Stimulated activated CD8-positive, alpha-beta memory T cell treated with anti-CD3 and anti-CD28 coated beads, Interleukin-4, amount 100 ng/mL, for 48 hours (primary cell): ENCODE measurements around the gene FHIT.

Source experiments
- DNase-seq: peaks from one replicate; pipeline ENCODE4 v3.0.0-alpha.2; 2020

Gene FHIT

GRCh38 chr3:60065227-60065868, 1185.9 kb downstream of the FHIT start:
- DNase-seq = no peak

DNA sequence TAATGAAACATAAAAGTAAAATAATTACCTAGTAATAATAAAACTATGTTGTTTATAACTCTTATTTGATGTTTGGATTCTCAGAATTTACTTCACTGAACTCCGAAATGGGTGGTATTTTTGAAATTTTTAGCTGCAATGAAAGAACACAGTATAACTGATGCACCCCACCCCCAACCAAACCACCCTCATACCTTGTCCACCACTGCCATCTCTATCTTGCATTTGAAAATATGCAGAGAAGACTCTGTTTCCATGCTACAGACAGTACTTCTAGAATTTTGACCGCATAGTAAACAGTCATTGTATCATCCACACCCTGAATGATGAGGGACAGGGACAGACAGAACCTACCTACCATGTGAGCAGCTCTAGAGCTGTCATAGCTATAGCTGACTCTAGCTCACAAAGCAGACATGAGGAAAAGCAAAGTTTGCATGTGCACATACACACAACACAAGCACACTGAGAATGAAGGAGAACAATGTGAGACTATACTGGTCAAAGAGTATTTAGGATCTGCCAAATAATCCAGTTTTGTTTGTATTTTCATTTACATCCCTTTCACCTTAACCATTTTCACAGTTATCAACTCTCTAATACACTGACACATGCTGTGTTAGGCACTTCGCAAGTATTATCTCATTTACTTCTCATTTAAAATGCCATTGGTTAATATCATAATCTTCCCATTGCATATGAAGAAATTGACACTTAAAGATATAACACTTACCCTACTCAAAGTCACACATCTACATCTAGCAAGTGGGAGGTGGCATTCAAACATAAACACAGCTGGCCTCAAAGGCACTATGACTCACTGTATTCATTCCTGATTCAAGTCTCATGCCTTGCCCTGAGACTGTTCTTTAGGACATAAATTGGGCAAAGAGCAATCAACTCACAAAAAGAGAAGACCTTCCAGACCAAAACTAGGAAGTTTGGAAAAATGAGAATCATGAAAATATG, 1186.8 kb downstream of the FHIT start:
- DNase-seq = no peak

DNA sequence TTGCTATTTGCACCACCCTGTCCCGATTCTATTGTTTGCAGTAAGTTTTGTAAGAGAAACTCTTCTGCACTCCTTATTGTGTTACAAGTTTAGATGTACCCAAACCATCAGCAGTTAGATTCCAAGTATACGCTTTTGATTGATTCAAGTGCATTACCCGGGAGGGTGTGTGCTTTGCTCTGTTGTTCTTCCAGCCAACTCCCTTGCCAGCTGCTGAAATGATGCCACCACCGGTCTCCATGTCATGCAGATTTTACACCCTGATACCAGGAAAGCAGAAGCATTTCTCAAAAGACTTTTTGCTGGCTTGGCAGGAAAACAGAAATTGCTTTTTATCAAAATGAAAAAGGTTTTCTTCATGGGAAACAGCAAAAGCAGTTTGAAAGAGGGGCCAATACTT, 1194.8 kb downstream of the FHIT start:
- no peak for DNase-seq

- no peak for DNase-seq
Observed at GRCh38 chr3:60055765-60056164, 1195.5 kb downstream of the FHIT start.

GRCh38 chr3:60053526-60054265, 1197.6 kb downstream of the FHIT start:
- DNase-seq = peak; percentile 67

DNA sequence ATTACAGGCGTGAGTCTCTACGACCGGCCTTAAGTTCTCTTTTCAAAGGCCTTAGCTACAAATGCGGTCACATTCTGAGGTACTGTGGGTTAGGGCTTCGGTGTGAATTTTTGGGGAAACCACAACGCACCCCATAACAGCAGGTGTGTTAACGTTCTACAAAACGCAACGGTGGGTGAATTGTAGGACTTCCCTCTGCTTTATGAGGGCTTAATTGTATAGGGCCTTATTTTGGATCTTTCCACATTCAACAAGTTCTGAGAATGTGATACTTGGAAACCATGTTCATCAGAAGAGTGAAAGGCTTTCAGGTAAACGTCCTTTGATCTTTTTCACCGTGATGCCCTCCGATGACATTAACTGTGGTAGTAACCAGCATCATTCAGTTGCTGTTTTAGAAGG, 1202.8 kb downstream of the FHIT start:
- peak; percentile 54 for DNase-seq

GRCh38 chr3:60047426-60048200, 1203.6 kb downstream of the FHIT start:
- DNase-seq = no peak

GRCh38 chr3:60046210-60046609, 1205.0 kb downstream of the FHIT start:
- DNase-seq = no peak

- no peak for DNase-seq
Observed at GRCh38 chr3:60045686-60046085, 1205.6 kb downstream of the FHIT start.

DNA sequence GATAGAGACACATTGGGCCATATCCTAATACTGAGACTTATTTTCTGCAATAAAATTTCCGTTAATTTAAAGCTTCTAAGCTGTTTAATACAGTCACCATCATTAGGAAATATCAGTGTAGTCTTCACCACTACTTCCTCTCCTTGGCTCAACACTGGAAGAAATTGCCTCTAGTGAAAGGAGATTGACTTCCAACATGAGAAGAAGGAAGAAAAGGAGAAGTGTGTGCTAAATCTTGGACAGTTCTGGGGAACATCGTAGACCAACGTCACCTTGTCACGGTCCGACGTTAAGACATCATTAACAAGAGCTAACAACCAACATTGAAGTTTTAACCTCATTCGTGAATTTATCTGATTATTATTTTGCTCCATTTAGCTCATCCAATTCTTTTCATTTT, 1214.4 kb downstream of the FHIT start:
- no peak for DNase-seq

DNA sequence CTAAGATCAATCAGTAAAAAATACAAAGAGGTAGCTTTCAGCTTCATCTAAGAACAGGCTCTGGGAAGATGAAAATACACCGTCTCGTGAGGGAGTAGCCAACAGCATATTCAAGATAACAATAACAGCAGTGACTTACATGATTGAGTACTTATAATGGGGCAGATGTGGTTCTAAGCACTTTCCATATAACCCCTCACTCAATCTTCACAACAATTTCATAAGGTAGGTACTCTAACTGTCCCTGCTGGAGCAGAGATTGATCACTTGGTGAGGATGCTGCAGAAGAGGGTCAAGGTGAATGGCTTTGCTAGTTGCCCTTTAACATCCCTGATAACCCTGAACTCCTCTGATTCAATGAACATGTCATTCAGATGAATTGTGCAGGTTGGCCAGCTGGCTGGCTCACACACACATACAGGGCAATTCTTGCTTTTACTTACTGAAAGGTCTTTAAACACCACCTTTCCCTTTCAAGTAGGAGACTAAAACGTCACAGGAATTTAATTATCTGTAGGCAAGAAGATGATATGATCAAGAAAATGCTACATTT, 1217.3 kb downstream of the FHIT start:
- no peak for DNase-seq

GRCh38 chr3:60030982-60031381, 1220.3 kb downstream of the FHIT start:
- DNase-seq = no peak

- no peak for DNase-seq
Observed at GRCh38 chr3:60028233-60028632, 1223.0 kb downstream of the FHIT start.

DNA sequence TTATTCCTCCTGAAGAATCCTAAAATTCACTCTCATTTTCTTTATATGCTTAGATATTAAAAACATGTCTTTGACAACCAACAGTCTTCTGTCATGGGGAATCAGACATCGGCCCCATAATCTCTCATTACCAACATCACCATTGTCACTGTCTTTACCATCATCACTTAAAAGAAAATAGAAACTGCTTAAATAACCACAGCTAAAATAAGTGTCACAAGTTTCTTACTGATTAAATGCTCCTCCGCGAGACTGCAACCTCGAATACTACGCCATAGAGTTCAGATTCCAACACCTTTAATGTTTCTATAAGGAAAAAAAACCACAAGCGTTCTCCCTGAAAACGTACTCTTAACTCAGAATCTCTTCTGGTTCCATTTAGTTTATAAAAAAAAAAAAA, 1223.9 kb downstream of the FHIT start:
- no peak for DNase-seq

GRCh38 chr3:60025096-60026050, 1225.9 kb downstream of the FHIT start:
- no peak for DNase-seq

DNA sequence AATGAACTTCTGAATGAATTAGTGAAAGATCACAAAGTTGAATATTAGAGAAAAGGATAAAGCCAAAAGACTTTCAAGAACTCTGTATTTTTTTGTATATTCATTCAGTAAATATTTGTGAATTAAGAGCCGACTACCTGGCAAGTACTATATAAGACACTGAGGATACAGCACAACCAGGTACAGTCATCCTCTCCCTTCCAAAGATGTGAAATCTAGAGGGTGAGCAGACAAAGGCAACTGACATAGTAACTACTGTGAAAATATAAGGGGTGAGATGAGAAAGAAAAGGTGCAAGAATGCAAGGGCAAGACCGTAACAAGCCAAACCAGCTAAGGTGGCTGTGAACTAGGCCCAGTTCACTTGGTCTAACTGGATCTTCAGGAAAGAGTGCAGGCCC, 1226.9 kb downstream of the FHIT start:
- no peak for DNase-seq

GRCh38 chr3:60023189-60023588, 1228.1 kb downstream of the FHIT start:
- no peak for DNase-seq

DNA sequence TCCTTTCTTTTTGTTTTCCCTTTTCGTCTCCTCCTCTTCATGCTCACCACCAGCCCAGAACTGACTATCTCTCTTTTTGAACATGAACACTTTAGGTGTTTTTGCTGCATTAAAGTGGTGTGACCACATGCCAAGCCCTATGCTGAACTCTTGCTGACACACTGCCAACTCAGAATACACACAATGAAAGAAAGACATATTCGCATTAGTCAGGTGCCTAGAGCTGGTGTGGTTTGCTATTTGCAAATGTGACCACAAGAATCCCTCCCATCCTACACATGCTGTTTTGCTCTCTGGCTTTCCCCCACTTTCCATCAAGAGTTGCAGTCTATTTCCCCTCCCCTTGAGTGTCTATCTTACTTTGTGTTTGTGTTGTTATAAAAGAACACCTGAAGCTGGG, 1233.6 kb downstream of the FHIT start:
- DNase-seq = peak; percentile 59

GRCh38 chr3:60015032-60015705, 1236.1 kb downstream of the FHIT start:
- DNase-seq = no peak

DNA sequence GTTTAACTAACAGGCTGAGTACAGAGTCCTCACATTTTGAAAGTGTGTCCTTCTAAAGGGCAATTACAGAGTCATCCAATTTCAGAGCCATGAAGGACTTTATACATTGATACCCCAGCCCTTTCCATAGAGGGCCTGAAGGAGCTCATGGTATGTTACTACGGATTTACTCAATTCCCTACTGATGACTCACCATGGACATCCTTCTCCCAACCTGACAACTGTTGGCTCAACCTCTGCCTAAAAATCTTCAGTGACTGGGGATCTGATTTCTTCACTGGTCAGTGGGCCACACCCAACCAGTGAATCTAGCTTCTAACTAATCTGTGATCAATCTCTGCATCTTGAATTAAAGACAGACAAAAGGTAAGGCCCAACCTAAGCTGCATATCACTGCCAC, 1238.0 kb downstream of the FHIT start:
- DNase-seq = no peak

- no peak for DNase-seq
Observed at GRCh38 chr3:60011218-60011617, 1240.0 kb downstream of the FHIT start.
